ENCODE measurements around the gene RMRP. TPM values are rescaled to one million over a fixed set of nuclear protein-coding genes. Genes with fewer than 3 reads are reported as not detected.
"Not testable (repeated sequence)": the region's sequence is repeated elsewhere in the genome, so short reads cannot be mapped to it uniquely, and the experiment has no call there.

RMRP gene
- total and polyA plus RNA-seq, 2 donors from 2014 or later = 36,256 TPM; not detected in 1

DNA sequence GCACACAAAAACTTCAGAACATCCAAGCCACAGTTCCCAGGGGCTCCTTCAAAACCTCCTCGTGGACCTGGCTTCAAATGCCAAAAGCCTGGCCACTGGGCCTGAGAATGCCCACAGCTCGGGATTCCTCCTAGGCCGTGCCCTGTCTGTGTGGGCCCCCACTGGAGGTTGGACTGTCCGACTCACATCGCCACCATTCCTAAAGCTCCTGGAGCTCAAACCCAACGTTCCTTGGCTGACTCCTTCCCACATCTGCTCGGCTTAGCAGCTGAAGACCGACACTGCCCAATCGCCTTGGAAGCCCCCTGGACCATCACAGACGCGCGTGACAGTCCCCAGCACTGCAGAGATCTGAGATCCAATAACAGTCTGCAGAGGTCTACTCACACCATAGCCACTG lies 14.8 kb downstream of the RMRP start:
- Histone ChIP-seq H3K27ac (ENCODE audit: low read depth in 2 of 2, low read length in 2 of 2) (no peak overlapping the region), H3K4me3 (ENCODE audit: low read length in 3 of 3) (no peak overlapping the region), H3K27me3 (ENCODE audit: control insufficient read depth, insufficient read depth, low read length) (no peaks in the 10 kb centered on the region), H3K4me1 (ENCODE audit: control insufficient read depth in 2 of 3, insufficient read depth in 2 of 3, low read depth in 1 of 3, low read length in 3 of 3) (peaks cover 0 to 3% (median 0%) of the 10 kb centered on the region in 3 donors), H3K9me3 (ENCODE audit: control insufficient read depth in 2 of 3, insufficient read depth in 1 of 3, low read length in 3 of 3) (no peaks in the 10 kb centered on the region), H3K36me3 (ENCODE audit: control insufficient read depth in 2 of 3, insufficient read depth in 3 of 3, low read length in 3 of 3) (no peaks in the 10 kb centered on the region), H3K9ac (ENCODE audit: low read length in 3 of 3) (no peak overlapping the region)
- TF ChIP-seq, protein P1, sequence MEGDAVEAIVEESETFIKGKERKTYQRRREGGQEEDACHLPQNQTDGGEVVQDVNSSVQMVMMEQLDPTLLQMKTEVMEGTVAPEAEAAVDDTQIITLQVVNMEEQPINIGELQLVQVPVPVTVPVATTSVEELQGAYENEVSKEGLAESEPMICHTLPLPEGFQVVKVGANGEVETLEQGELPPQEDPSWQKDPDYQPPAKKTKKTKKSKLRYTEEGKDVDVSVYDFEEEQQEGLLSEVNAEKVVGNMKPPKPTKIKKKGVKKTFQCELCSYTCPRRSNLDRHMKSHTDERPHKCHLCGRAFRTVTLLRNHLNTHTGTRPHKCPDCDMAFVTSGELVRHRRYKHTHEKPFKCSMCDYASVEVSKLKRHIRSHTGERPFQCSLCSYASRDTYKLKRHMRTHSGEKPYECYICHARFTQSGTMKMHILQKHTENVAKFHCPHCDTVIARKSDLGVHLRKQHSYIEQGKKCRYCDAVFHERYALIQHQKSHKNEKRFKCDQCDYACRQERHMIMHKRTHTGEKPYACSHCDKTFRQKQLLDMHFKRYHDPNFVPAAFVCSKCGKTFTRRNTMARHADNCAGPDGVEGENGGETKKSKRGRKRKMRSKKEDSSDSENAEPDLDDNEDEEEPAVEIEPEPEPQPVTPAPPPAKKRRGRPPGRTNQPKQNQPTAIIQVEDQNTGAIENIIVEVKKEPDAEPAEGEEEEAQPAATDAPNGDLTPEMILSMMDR (IDR thresholded peaks at IDR 0.05; ENCODE audit: borderline replicate concordance, extremely low read depth, insufficient read depth) = no peak
- intact Hi-C loops (cut with DNase I) = no loop called here
- FAIRE-seq = no peak
- no peak for DNase-seq

GRCh38 chr9:35641478-35641877 lies 16.3 kb downstream of the RMRP start:
- H3K36me3 ChIP-seq (ENCODE audit: control insufficient read depth in 2 of 3, insufficient read depth in 3 of 3, low read length in 3 of 3); intact Hi-C loops (cut with DNase I); H3K27ac ChIP-seq (ENCODE audit: low read depth in 2 of 2, low read length in 2 of 2); H3K9ac ChIP-seq (ENCODE audit: low read length in 3 of 3); H3K9me3 ChIP-seq (ENCODE audit: control insufficient read depth in 2 of 3, insufficient read depth in 1 of 3, low read length in 3 of 3); FAIRE-seq; H3K4me1 ChIP-seq (ENCODE audit: control insufficient read depth in 2 of 3, insufficient read depth in 2 of 3, low read depth in 1 of 3, low read length in 3 of 3); DNase-seq; H3K27me3 ChIP-seq (ENCODE audit: control insufficient read depth, insufficient read depth, low read length); H3K4me3 ChIP-seq (ENCODE audit: low read length in 3 of 3): not testable (repeated sequence)

DNA sequence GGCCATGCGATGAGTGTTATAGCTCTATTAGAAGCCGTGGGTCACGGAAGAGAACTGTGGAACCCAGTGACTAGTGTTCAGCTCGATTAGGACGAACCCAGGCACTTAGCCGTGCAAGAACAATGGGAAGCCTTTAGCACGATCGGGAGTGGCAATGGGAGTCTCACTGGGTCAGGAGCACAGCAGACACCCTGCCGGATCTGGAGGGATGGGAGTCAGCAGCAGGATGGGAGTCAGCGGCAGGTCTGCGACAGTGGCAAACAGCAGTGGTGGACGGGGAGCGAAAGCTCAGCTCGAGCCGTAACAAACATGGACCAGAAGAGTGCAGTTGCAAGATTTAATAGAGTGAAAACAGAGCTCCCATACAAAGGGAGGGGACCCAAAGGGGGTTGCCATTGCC lies 17.4 kb downstream of the RMRP start:
- intact Hi-C loops (cut with DNase I); H3K4me1 ChIP-seq (ENCODE audit: control insufficient read depth in 2 of 3, insufficient read depth in 2 of 3, low read depth in 1 of 3, low read length in 3 of 3); H3K4me3 ChIP-seq (ENCODE audit: low read length in 3 of 3); H3K27me3 ChIP-seq (ENCODE audit: control insufficient read depth, insufficient read depth, low read length); H3K27ac ChIP-seq (ENCODE audit: low read depth in 2 of 2, low read length in 2 of 2); H3K36me3 ChIP-seq (ENCODE audit: control insufficient read depth in 2 of 3, insufficient read depth in 3 of 3, low read length in 3 of 3); FAIRE-seq; DNase-seq; H3K9ac ChIP-seq (ENCODE audit: low read length in 3 of 3); H3K9me3 ChIP-seq (ENCODE audit: control insufficient read depth in 2 of 3, insufficient read depth in 1 of 3, low read length in 3 of 3): not testable (repeated sequence)

DNA sequence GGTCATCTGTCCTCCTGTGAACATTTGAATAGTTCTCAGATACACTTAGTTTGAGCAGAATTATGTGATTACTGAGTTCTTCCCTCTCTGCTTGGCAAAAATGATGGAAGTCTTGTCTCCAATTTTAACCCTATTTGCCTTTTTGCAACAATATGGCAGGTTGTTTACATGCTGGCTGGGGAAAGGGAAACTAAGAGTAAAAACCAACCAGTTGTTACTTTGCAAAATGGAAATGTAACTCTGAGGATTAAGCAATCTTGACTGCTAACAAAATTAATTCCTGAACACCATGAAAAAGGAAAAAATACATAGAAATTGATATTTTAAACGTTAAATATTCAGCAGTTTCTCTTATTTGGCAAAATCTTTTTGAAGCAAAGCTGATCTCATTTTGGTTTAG lies 18.2 kb downstream of the RMRP start:
- TF ChIP-seq, protein P1 (IDR thresholded peaks at IDR 0.05; ENCODE audit: borderline replicate concordance, extremely low read depth, insufficient read depth) = no peak
- Histone ChIP-seq H3K36me3 (ENCODE audit: control insufficient read depth in 2 of 3, insufficient read depth in 3 of 3, low read length in 3 of 3) (no peaks in the 10 kb centered on the region), H3K4me1 (ENCODE audit: control insufficient read depth in 2 of 3, insufficient read depth in 2 of 3, low read depth in 1 of 3, low read length in 3 of 3) (peaks cover 0 to 8% (median 0%) of the 10 kb centered on the region in 3 donors), H3K9ac (ENCODE audit: low read length in 3 of 3) (no peak overlapping the region), H3K9me3 (ENCODE audit: control insufficient read depth in 2 of 3, insufficient read depth in 1 of 3, low read length in 3 of 3) (no peaks in the 10 kb centered on the region), H3K4me3 (ENCODE audit: low read length in 3 of 3) (no peak overlapping the region), H3K27me3 (ENCODE audit: control insufficient read depth, insufficient read depth, low read length) (no peaks in the 10 kb centered on the region), H3K27ac (ENCODE audit: low read depth in 2 of 2, low read length in 2 of 2) (no peak overlapping the region)
- FAIRE-seq = no peak
- intact Hi-C loops (cut with DNase I) = no loop called here
- DNase-seq = no peak

DNA sequence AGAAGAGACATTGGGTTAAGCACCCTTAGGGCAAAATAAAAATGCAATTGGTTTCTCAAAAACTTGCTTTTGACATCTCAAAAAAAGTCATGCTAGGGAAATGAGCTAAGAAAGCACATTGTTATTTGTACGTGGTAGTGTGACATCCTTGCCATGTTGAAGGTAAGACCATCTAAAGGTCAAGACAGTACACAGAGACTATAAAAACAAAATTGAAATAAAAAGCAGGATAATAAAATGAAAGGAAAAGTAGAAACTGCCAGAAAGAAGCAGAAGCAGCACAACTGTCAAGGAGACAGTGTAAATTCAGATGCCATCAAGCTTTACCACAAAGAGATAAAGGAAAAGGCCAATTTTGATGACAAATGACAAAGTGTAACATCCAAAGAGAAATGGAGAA lies 18.6 kb downstream of the RMRP start:
- H3K27me3 ChIP-seq (ENCODE audit: control insufficient read depth, insufficient read depth, low read length); DNase-seq; H3K9me3 ChIP-seq (ENCODE audit: control insufficient read depth in 2 of 3, insufficient read depth in 1 of 3, low read length in 3 of 3); H3K4me3 ChIP-seq (ENCODE audit: low read length in 3 of 3); H3K9ac ChIP-seq (ENCODE audit: low read length in 3 of 3); FAIRE-seq; H3K4me1 ChIP-seq (ENCODE audit: control insufficient read depth in 2 of 3, insufficient read depth in 2 of 3, low read depth in 1 of 3, low read length in 3 of 3); H3K27ac ChIP-seq (ENCODE audit: low read depth in 2 of 2, low read length in 2 of 2); H3K36me3 ChIP-seq (ENCODE audit: control insufficient read depth in 2 of 3, insufficient read depth in 3 of 3, low read length in 3 of 3); intact Hi-C loops (cut with DNase I): not testable (repeated sequence)

- H3K9ac ChIP-seq (ENCODE audit: low read length in 3 of 3); H3K36me3 ChIP-seq (ENCODE audit: control insufficient read depth in 2 of 3, insufficient read depth in 3 of 3, low read length in 3 of 3); DNase-seq; H3K9me3 ChIP-seq (ENCODE audit: control insufficient read depth in 2 of 3, insufficient read depth in 1 of 3, low read length in 3 of 3); H3K4me3 ChIP-seq (ENCODE audit: low read length in 3 of 3); H3K27ac ChIP-seq (ENCODE audit: low read depth in 2 of 2, low read length in 2 of 2); H3K4me1 ChIP-seq (ENCODE audit: control insufficient read depth in 2 of 3, insufficient read depth in 2 of 3, low read depth in 1 of 3, low read length in 3 of 3); H3K27me3 ChIP-seq (ENCODE audit: control insufficient read depth, insufficient read depth, low read length); intact Hi-C loops (cut with DNase I): not testable (repeated sequence)
- peak; percentile 60 for FAIRE-seq
Measured at GRCh38 chr9:35638751-35639150, 19.1 kb downstream of the RMRP start.

- H3K9ac ChIP-seq (ENCODE audit: low read length in 3 of 3); H3K27ac ChIP-seq (ENCODE audit: low read depth in 2 of 2, low read length in 2 of 2); H3K4me3 ChIP-seq (ENCODE audit: low read length in 3 of 3); H3K9me3 ChIP-seq (ENCODE audit: control insufficient read depth in 2 of 3, insufficient read depth in 1 of 3, low read length in 3 of 3); intact Hi-C loops (cut with DNase I); DNase-seq; H3K4me1 ChIP-seq (ENCODE audit: control insufficient read depth in 2 of 3, insufficient read depth in 2 of 3, low read depth in 1 of 3, low read length in 3 of 3); FAIRE-seq; H3K27me3 ChIP-seq (ENCODE audit: control insufficient read depth, insufficient read depth, low read length); H3K36me3 ChIP-seq (ENCODE audit: control insufficient read depth in 2 of 3, insufficient read depth in 3 of 3, low read length in 3 of 3): not testable (repeated sequence)
Measured at GRCh38 chr9:35637427-35637955, 20.3 kb downstream of the RMRP start.

Data from kidney (tissue), 14 donors.